ENCODE measurements around the gene TBC1D4.

DNA sequence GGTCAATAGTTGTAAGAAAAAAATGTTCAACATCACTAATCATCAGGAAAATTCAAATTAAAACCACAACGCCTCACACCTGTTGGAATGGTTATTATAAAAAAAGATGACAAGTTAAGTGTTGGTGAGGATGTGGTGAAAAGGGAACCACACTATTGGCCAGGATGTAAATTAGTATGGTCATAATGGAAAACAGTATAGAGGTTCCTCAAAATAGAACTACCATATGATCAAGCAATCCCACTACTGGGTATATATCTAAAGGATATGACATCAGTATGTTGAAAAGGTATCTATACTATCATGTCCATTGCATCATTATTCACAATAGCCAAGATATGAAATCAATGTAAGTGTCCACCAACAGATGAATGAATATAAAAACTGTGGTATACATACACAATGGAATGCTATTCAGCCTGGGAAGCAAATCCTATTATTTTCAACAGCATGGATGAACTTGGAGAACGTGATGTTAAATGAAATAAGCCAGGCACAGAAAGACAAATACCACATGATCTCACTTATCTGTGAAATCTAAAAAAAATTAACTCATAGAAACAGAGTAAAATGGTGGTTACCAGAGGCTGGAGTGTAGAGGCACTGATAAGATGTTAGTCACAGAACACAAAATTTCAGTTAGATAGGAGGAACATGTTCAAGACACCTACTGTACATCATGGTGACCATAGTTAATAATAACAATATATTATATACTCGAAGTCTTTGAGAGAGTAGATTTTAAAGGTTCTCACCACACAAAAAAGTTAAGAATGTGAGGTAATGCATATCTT, 56.6 kb downstream of the TBC1D4 start:
- TF ChIP-seq, protein P1, sequence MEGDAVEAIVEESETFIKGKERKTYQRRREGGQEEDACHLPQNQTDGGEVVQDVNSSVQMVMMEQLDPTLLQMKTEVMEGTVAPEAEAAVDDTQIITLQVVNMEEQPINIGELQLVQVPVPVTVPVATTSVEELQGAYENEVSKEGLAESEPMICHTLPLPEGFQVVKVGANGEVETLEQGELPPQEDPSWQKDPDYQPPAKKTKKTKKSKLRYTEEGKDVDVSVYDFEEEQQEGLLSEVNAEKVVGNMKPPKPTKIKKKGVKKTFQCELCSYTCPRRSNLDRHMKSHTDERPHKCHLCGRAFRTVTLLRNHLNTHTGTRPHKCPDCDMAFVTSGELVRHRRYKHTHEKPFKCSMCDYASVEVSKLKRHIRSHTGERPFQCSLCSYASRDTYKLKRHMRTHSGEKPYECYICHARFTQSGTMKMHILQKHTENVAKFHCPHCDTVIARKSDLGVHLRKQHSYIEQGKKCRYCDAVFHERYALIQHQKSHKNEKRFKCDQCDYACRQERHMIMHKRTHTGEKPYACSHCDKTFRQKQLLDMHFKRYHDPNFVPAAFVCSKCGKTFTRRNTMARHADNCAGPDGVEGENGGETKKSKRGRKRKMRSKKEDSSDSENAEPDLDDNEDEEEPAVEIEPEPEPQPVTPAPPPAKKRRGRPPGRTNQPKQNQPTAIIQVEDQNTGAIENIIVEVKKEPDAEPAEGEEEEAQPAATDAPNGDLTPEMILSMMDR (IDR thresholded peaks at IDR 0.05), result no peak
- no peak for TF ChIP-seq POLR2A (IDR thresholded peaks at IDR 0.05)
